ENCODE results near the gene STK24. TPM values are rescaled to one million over a fixed set of nuclear protein-coding genes. Genes with fewer than 3 reads are reported as not detected.

The STK24 gene
- total RNA-seq, 2 donors from 2014 or later: 115 to 125 TPM

- peak; percentile 92 for DNase-seq
- Histone ChIP-seq H3K27ac (ENCODE audit: low read depth, low read length) (no peak overlapping the region), H3K4me1 (ENCODE audit: control insufficient read depth, insufficient read depth, low read length) (peaks cover 15% of the 10 kb centered on the region), H3K36me3 (ENCODE audit: control insufficient read depth, insufficient read depth, low read length) (peaks cover 84% of the 10 kb centered on the region), H3K4me3 (ENCODE audit: low read length) (no peak overlapping the region), H3K9ac (ENCODE audit: extremely low read depth, low read length, poor library complexity, severe bottlenecking) (no peak overlapping the region), H3K9me3 (ENCODE audit: control insufficient read depth, low read length) (no peaks in the 10 kb centered on the region), H3K27me3 (ENCODE audit: control insufficient read depth, insufficient read depth, low read length, poor library complexity, severe bottlenecking) (no peaks in the 10 kb centered on the region)
- TF ChIP-seq CTCF (conservative IDR thresholded peaks at IDR 0.05): peak; percentile 88
- Mint-ChIP-seq H3K27ac (no peak overlapping the region), H3K4me3 (no peak overlapping the region), H3K9me3 (no peaks in the 10 kb centered on the region), H3K36me3 (ENCODE audit: low read depth) (peaks cover 61% of the 10 kb centered on the region), H3K27me3 (ENCODE audit: insufficient read depth) (no peaks in the 10 kb centered on the region), H3K4me1 (peaks cover 34% of the 10 kb centered on the region)
- 87 to 90% methylated on average over 26 to 28 of the region's 28 CpGs for WGBS, 2 experiments (ENCODE audit: insufficient coverage in 1 of 2, insufficient read length in 1 of 2)
Measured at GRCh38 chr13:98447881-98448641, 128.8 kb downstream of the STK24 start.

DNA sequence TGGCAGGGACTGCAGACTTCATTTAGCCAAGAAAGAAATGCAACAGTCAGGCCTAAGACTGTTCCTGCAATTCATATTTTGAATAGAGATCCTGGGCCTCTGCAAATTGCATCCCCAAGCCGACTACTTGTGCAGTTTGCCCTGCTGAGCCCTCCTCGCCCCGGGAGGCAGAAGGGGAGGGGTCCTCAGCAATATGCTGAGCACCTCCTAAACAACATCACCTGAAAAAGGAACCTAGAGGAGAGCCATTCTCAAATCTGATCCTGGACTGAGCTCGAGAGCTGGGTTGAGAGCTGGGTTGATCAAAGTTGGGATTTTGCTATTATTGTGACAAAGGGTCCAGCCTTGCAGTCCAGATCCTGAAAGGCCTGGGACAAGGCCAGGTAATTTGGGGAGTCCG is 129.8 kb downstream of the STK24 start:
- peaks cover 34% of the 10 kb centered on the region for H3K4me1 Mint-ChIP-seq
- H3K9me3 Mint-ChIP-seq: no peaks in the 10 kb centered on the region
- Histone ChIP-seq H3K9ac (ENCODE audit: extremely low read depth, low read length, poor library complexity, severe bottlenecking) (no peak overlapping the region), H3K36me3 (ENCODE audit: control insufficient read depth, insufficient read depth, low read length) (peaks cover 84% of the 10 kb centered on the region), H3K27ac (ENCODE audit: low read depth, low read length) (no peak overlapping the region), H3K4me3 (ENCODE audit: low read length) (no peak overlapping the region), H3K9me3 (ENCODE audit: control insufficient read depth, low read length) (no peaks in the 10 kb centered on the region), H3K27me3 (ENCODE audit: control insufficient read depth, insufficient read depth, low read length, poor library complexity, severe bottlenecking) (no peaks in the 10 kb centered on the region), H3K4me1 (ENCODE audit: control insufficient read depth, insufficient read depth, low read length) (peaks cover 15% of the 10 kb centered on the region)
- peaks cover 62% of the 10 kb centered on the region for H3K36me3 Mint-ChIP-seq (ENCODE audit: low read depth)
- H3K27me3 Mint-ChIP-seq (ENCODE audit: insufficient read depth): no peaks in the 10 kb centered on the region
- no peak for TF ChIP-seq CTCF (conservative IDR thresholded peaks at IDR 0.05)
- WGBS, 2 experiments (ENCODE audit: insufficient coverage in 1 of 2, insufficient read length in 1 of 2): 94 to 96% methylated on average over 3 to 5 of the region's 5 CpGs
- no peak overlapping the region for H3K4me3 Mint-ChIP-seq
- H3K27ac Mint-ChIP-seq: peak overlapping the region; percentile 30
- DNase-seq: no peak

DNA sequence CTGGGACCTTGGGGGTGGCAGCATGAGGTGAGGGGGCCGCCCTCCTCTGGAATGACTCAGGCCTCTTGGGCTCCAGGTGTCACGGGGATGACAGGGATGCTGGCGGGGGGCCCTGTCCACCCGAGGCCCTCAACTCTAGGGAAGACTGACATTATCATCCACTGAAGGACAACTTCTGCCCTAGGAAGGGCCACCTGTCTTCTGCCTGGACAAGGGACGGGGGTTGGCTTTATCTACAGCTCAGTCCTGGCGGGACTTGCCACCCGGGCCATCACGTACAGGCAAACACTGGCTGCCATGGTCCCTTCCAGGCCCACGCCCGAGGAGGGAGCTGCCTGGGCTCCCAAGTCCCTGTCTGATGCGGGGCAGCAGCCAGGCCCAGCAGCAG is 130.7 kb downstream of the STK24 start:
- no peaks in the 10 kb centered on the region for H3K9me3 Mint-ChIP-seq
- no peak for DNase-seq
- H3K9me3 ChIP-seq (ENCODE audit: control insufficient read depth, low read length): no peaks in the 10 kb centered on the region
- H3K4me1 Mint-ChIP-seq: peaks cover 26% of the 10 kb centered on the region
- H3K4me1 ChIP-seq (ENCODE audit: control insufficient read depth, insufficient read depth, low read length): peaks cover 15% of the 10 kb centered on the region
- H3K27me3 Mint-ChIP-seq (ENCODE audit: insufficient read depth): no peaks in the 10 kb centered on the region
- H3K36me3 Mint-ChIP-seq (ENCODE audit: low read depth): peaks cover 69% of the 10 kb centered on the region
- no peak overlapping the region for H3K4me3 Mint-ChIP-seq
- peaks cover 83% of the 10 kb centered on the region for H3K36me3 ChIP-seq (ENCODE audit: control insufficient read depth, insufficient read depth, low read length)
- H3K9ac ChIP-seq (ENCODE audit: extremely low read depth, low read length, poor library complexity, severe bottlenecking): no peak overlapping the region
- no peak overlapping the region for H3K4me3 ChIP-seq (ENCODE audit: low read length)
- no peak for TF ChIP-seq CTCF (conservative IDR thresholded peaks at IDR 0.05)
- WGBS, 2 experiments (ENCODE audit: insufficient coverage in 1 of 2, insufficient read length in 1 of 2): 94 to 96% methylated on average over 7 to 11 of the region's 11 CpGs
- H3K27me3 ChIP-seq (ENCODE audit: control insufficient read depth, insufficient read depth, low read length, poor library complexity, severe bottlenecking): no peaks in the 10 kb centered on the region
- no peak overlapping the region for H3K27ac ChIP-seq (ENCODE audit: low read depth, low read length)
- peak overlapping the region; percentile 30 for H3K27ac Mint-ChIP-seq

Data from endodermal cell (in vitro differentiated cells).